RPMI7951 (cell line): ENCODE data around the gene GPR85. TPM values are rescaled to one million over a fixed set of nuclear protein-coding genes. Genes with fewer than 3 reads are reported as not detected.
"Not testable (repeated sequence)": the region's sequence is repeated elsewhere in the genome, so short reads cannot be mapped to it uniquely, and the experiment has no call there.

Experiments
- DNase-seq: peaks from one replicate; pipeline ENCODE4 v3.0.0-alpha.2; 2012; ENCODE audit warnings: low read depth
- total RNA-seq: library from RNA; depleted of rRNA; stranded (reverse); fragments of >200 nt; shearing (Covaris generic); gene quantifications from 2 replicates; pipeline ENCODE4 v1.2.3, GENCODE V29; 2014; rRNA removed

The GPR85 gene
- total RNA-seq, 1 experiment from 2014 or later = 4.2 TPM

- no peak for DNase-seq
Measured at GRCh38 chr7:113084496-113085172, 2.0 kb downstream of the GPR85 start.

DNA sequence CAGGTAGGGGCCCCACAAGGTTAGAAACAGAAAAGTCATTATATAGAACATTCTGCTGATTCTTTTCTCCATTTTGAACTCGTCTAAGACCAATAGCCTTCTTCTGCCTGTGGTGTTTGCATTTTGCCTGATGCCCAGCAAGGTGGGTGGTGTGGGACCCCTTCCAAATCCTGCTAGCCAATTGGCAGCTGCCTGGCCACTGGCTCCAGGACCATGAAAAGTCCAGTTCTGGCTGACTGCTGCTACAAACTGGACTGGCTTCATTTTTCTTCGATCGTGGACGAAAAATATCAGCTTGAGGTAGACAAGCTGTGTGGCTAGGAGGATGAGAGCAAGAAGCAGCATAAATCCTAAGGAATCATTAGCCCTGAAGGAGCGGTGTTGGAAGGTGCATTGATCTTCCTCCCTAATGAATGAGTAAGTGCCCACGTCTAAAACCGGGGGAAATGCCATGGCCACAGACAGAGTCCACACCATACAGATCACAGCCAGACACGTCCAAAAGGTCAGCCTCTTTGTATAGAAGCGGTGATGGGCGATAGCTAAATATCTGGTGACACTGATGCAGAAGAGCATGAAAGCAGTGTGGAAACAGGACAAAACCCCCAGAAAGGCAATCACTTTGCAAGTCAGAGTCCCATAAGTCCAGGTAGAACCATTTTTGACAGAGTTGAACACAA is 2.7 kb downstream of the GPR85 start:
- no peak for DNase-seq

- no peak for DNase-seq
Measured at GRCh38 chr7:113083132-113083815, 3.4 kb downstream of the GPR85 start.

GRCh38 chr7:113078331-113078730 is 8.3 kb downstream of the GPR85 start:
- DNase-seq = no peak

DNA sequence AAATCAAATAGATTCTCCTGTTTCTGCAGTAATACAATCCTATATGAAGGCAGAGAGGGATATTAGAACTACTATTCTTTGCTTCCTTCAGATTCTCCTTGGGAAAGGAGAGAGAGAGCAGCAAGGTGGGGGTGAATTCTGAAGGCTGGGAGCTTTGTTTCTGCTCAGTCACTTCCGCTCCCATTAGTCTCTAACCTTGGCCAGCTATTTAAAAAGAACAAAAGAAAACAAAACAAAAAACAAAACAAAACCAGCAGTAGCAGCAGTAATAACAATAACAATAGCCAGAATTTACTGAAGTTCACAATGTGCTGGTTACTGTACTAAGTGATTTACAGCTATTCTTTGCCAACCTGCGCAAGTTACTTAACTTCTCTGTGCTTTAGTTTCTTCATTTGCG is 9.9 kb downstream of the GPR85 start:
- no peak for DNase-seq

GRCh38 chr7:113071465-113071864 is 15.2 kb downstream of the GPR85 start:
- DNase-seq = peak; percentile 10

- DNase-seq = no peak
Measured at GRCh38 chr7:113062499-113062898, 24.1 kb downstream of the GPR85 start.

GRCh38 chr7:113060100-113060499 is 26.5 kb downstream of the GPR85 start:
- no peak for DNase-seq

DNA sequence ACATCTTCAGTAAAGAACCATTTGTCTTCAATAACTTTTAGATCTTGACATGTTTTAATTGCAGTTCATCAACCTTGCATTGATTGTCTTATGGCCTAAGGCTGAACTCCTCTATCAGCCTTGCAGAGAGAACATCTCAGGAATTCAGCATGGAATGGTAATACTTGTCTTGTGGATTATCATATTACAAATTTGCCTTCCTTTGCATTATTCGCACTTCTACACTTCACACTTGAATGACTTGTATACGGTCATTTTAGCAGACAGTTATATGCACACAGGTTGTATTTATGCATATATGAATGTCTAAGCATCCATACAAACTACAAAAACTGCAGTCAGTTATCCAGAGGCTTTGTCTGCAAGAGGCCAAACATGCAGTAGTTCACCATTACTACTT is 31.7 kb downstream of the GPR85 start:
- DNase-seq = no peak

DNA sequence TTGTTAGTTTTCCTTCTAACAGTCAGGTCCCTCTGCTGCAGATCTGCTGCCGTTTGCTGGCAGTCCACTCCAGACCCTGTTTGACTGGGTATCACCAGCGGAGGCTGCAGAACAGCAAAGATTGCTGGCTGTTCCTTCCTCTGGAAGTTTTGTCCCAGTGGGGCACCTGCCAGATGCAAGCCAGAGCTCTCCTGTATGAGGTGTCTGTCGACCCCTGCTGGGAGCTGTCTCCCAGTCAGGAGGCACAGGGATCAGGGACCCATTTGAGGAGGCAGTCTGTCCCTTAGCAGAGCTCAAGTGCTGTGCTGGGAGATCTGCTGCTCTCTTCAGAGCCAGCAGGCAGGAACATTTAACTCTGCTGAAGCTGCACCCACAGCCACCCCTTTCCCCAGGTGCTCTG is 32.4 kb downstream of the GPR85 start:
- not testable (repeated sequence) for DNase-seq

GRCh38 chr7:113049221-113049620 is 37.4 kb downstream of the GPR85 start:
- DNase-seq = not testable (repeated sequence)

DNA sequence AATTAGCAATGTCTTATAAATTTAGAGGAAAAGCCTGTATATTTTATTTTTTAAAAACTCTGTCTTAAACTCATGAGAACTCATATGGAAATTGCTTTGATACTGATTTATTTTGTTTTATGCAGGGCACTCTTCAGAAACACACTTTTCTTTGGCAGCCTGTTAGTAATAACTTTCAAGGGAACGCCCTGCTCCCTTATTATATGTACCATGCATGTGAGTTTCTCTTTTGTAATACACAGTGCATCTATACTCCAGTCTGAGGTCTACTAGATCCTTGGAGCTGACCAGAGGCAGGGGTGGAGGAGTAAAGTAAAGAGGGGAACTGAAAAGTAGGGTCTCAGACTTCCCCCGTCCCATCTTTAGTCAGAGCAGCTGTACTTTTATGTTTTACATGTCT is 40.2 kb downstream of the GPR85 start:
- no peak for DNase-seq

DNA sequence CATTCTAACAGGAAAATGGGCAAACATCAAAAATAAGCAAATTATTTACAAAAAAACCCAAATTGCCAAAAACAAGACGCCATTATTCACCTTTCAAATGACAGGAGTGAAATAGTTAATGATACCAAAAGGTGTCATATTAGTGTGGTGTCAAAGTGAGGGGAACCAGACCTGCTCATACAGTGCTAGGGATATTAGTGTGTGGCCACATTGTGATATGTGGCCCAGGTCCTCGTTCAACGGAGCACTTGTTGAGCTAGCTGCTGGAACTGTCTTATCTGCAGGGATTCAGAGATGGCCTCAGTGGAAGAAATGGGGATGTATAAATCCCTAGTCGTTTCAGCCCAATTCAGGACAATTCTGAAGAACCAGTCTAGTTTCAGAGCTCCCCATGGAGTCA is 41.2 kb downstream of the GPR85 start:
- no peak for DNase-seq

DNA sequence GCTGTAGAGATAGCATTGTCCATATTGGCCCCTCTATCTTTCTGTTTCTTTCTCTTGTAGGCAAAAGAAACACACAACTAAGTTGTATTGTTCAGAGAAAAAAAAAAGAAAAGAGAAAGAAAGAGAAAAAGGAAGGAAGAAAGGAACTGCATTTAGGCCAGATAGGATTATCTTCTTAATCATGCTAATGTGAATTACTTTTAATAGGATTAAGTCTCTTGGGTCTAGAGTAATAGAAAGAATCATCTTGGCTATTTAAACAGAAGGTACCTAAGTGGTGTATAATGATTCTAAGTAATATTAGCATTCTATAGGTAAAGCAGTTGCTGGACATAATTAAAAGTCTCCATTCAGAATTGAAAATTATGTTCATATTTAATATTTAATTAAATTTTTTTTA is 42.2 kb downstream of the GPR85 start:
- no peak for DNase-seq

DNA sequence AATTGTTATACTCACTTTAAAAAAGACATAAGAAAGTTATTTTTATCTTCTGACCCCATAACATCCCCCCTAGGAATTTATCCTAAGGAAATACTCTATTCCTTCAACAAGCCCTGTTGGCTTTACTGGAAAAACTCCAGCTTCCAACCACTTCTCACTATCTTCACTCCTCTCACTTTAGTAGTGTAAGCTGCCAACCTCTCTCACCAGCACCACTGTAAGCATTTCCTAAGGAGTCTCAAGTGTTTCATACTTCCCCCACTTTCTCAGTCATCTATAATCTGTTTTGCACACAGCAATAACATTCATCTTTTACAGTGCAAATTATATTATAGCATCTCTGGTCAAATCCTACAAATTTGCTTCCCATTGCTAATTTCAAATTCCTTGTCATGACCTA is 45.8 kb downstream of the GPR85 start:
- DNase-seq = no peak

DNA sequence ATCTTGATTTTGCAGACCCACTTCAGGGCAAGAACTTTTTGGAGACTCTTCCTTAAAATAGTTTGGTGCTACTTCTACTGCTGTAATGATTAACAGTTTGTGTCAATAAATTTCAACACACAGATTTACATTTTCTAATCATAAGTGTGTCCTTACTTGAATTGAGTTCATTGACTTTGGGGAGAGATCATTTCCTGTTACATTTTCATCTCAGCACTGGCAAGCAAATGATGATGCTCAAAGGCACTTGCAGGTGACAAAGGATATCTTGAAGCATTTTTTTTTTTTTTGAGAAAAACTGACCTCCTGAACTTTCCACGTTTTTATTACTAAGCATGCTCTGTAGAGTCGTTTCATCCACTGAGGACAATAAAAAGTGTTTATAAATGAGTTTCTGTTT is 52.7 kb downstream of the GPR85 start:
- no peak for DNase-seq

Other genes starting within 250 kb of the GPR85 start
- 143 and 157 TPM in 2 replicates for gene SMIM30, start 31.7 kb upstream of the GPR85 start, total RNA-seq